Left renal cortex interstitium (tissue), 4 donors: Measurements from ENCODE around the gene NR1I2. TPM values are rescaled to one million over a fixed set of nuclear protein-coding genes. Genes with fewer than 3 reads are reported as not detected.

ENCODE experiments used
- DNase-seq, 4 donors: peaks; one replicate each; pipeline ENCODE4 v3.0.0-alpha.2; 2013; ENCODE audit warnings: low read depth in 4 of 4, low spot score in 2 of 4, missing footprints in 1 of 4
- polyA plus RNA-seq, 4 donors: library from polyadenylated mRNA; unstranded; fragments of 120-200 nt; gene quantifications; one replicate each; pipeline ENCODE4 v1.2.1, GENCODE V29; 2013; ENCODE audit not compliant: insufficient read length in 4 of 4

Gene NR1I2
- polyA plus RNA-seq, 4 donors: 0.47 to 1.4 (median 0.78) TPM

GRCh38 chr3:119817583-119818363, 35.9 kb downstream of the NR1I2 start:
- no peak for DNase-seq

GRCh38 chr3:119818937-119819336, 37.0 kb downstream of the NR1I2 start:
- DNase-seq: no peak

GRCh38 chr3:119819806-119820205, 37.9 kb downstream of the NR1I2 start:
- DNase-seq: no peak

GRCh38 chr3:119825820-119826219, 43.9 kb downstream of the NR1I2 start:
- no peak for DNase-seq

GRCh38 chr3:119826711-119827608, 45.1 kb downstream of the NR1I2 start:
- DNase-seq: no peak

- no peak for DNase-seq
These were observed 47.5 kb downstream of the NR1I2 start for GRCh38 chr3:119829420-119829819.

GRCh38 chr3:119831022-119831421, 49.1 kb downstream of the NR1I2 start:
- DNase-seq: no peak

GRCh38 chr3:119831941-119832371, 50.1 kb downstream of the NR1I2 start:
- DNase-seq: no peak

GRCh38 chr3:119834754-119835370, 53.0 kb downstream of the NR1I2 start:
- DNase-seq: no peak

- DNase-seq: no peak
These were observed 53.7 kb downstream of the NR1I2 start for GRCh38 chr3:119835556-119835955.

- DNase-seq: no peak
These were observed 60.0 kb downstream of the NR1I2 start for GRCh38 chr3:119841808-119842471.

- no peak for DNase-seq
These were observed 67.2 kb downstream of the NR1I2 start for GRCh38 chr3:119849126-119849525.

- DNase-seq: no peak
These were observed 74.8 kb downstream of the NR1I2 start for GRCh38 chr3:119856695-119857094.

- no peak for DNase-seq
These were observed 77.1 kb downstream of the NR1I2 start for GRCh38 chr3:119858957-119859356.

- no peak for DNase-seq
These were observed 77.8 kb downstream of the NR1I2 start for GRCh38 chr3:119859728-119860127.

- DNase-seq: no peak
These were observed 79.8 kb downstream of the NR1I2 start for GRCh38 chr3:119861681-119862080.

GRCh38 chr3:119862616-119863015, 80.7 kb downstream of the NR1I2 start:
- DNase-seq: no peak

- DNase-seq: peak in 1 of 4 donors; percentile 13
These were observed 82.6 kb downstream of the NR1I2 start for GRCh38 chr3:119864476-119864875.
